ENCODE results near the gene EGFR.

Gene EGFR

GRCh38 chr7:55018361-55019190 lies at the start of gene EGFR:
TSS of gene EGFR (plus strand) at chr7:55019017. CDS start at chr7:55019278, 261 bp downstream.
- no peak for DNase-seq

- DNase-seq, result no peak
Observed at GRCh38 chr7:54969208-54969967, 49.4 kb upstream of the EGFR start.

GRCh38 chr7:54972733-54973294 lies 46.0 kb upstream of the EGFR start:
- no peak for DNase-seq

- no peak for DNase-seq
Observed at GRCh38 chr7:54978364-54979116, 40.3 kb upstream of the EGFR start.

GRCh38 chr7:54980521-54980920 lies 38.3 kb upstream of the EGFR start:
- DNase-seq, result no peak

- no peak for DNase-seq
Observed at GRCh38 chr7:54981913-54982312, 36.9 kb upstream of the EGFR start.

GRCh38 chr7:54985426-54986330 lies 33.1 kb upstream of the EGFR start:
- DNase-seq, result no peak

GRCh38 chr7:54986716-54987115 lies 32.1 kb upstream of the EGFR start:
- DNase-seq, result no peak

GRCh38 chr7:54987772-54988171 lies 31.0 kb upstream of the EGFR start:
- no peak for DNase-seq

GRCh38 chr7:54988516-54988915 lies 30.3 kb upstream of the EGFR start:
- no peak for DNase-seq

GRCh38 chr7:54989453-54990225 lies 29.2 kb upstream of the EGFR start:
- DNase-seq, result no peak

- DNase-seq, result no peak
Observed at GRCh38 chr7:54991341-54991740, 27.5 kb upstream of the EGFR start.

- DNase-seq, result no peak
Observed at GRCh38 chr7:54992871-54993475, 25.8 kb upstream of the EGFR start.

- DNase-seq, result no peak
Observed at GRCh38 chr7:54995166-54995565, 23.7 kb upstream of the EGFR start.

- peak; percentile 16 for DNase-seq
Observed at GRCh38 chr7:54995610-54996363, 23.0 kb upstream of the EGFR start.

- no peak for DNase-seq
Observed at GRCh38 chr7:54996391-54996790, 22.4 kb upstream of the EGFR start.

- no peak for DNase-seq
Observed at GRCh38 chr7:55004579-55004978, 14.2 kb upstream of the EGFR start.

- DNase-seq, result no peak
Observed at GRCh38 chr7:55005241-55005851, 13.5 kb upstream of the EGFR start.

- no peak for DNase-seq
Observed at GRCh38 chr7:55006499-55006898, 12.3 kb upstream of the EGFR start.

GRCh38 chr7:55013851-55014250 lies 5.0 kb upstream of the EGFR start:
- no peak for DNase-seq

All from CD4-positive, alpha-beta T cell treated with Interleukin-17A for 1 hour (primary cell).